HuH-7.5 (cell line): ENCODE results near the gene ADAMTS13.
"Not testable (repeated sequence)": the region's sequence is repeated elsewhere in the genome, so short reads cannot be mapped to it uniquely, and the experiment has no call there.

ENCODE experiments used
- DNase-seq: peaks from one replicate; pipeline ENCODE4 v3.0.0; 2011; ENCODE audit warnings: low spot score

The ADAMTS13 gene

GRCh38 chr9:133425049-133425632 is 3.0 kb downstream of the ADAMTS13 start:
- no peak for DNase-seq

- DNase-seq: no peak
Measured at GRCh38 chr9:133426011-133426410, 3.8 kb downstream of the ADAMTS13 start.

DNA sequence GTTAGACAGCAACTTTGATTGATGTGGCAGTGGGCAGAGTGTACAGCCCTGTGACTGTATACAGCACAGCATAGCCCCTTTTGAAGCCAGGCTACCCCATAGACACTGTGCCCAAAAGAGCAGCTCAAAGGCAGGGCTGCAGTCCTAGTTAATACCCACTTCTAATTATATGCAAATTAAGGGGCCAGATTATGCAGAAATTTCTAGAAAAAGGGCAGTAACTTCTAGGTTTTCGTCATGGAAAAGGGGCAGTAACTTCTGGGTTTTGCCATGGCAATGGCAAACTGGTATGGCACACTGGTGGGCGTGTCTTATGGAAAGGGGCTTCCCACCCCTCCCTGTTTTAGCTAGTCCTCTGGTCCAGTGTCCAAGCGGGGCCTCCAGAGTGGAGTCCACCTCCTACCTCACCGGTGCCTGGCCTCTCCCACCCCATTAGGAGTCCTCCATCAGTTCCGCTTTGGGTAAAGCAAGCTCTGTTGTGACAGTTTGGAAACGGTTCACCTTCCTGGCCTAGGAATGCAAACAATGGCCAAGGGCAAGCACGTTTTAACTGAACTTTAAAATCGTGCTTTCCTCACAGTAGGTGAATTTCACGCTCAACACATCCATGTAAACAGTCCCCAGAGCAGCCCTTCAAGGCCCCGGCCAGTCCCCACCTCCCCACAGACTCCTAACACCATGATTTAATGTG is 5.6 kb downstream of the ADAMTS13 start:
- no peak for DNase-seq

GRCh38 chr9:133428617-133429101 is 6.5 kb downstream of the ADAMTS13 start:
- peak; percentile 89 for DNase-seq

DNA sequence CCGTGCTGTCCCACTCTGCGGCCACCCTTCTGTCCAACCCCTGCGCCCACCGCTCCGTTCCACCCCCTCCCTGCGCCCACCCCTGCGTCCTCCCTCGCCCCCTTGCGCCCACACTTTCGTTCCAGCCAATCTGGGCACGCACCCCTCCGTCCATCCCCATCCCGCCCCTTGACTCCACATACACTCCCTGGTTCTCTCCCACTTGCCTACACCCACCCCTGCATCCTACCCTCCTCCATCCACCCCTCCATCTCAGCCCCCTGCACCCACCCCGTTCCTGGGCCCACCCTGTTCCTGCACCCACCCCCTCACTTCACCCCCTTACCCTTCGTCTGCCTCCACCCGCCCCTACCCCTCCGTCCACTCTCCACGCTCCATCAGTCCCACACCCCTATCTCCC is 7.0 kb downstream of the ADAMTS13 start:
- no peak for DNase-seq

DNA sequence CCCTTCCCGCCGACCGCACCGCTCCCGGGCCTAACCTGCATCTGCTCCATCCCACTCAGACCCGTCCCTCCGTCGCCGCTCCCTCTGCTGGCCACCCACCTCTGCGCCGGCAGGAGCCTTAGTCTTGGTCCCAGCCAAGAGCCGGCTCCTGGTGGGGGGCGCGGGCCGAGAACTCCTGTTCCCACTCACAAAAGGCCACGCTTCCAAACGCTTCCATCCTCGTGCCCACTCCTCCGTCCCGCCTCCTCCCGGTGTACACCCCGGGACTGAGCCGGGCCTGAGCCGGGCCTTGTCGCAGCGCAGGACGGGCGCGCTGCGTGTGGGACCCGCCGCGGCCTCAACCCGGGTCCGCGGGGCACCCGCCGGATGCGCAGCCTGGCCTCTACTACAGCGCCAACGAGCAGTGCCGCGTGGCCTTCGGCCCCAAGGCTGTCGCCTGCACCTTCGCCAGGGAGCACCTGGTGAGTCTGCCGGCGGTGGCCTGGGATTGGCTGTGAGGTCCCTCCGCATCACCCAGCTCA is 7.5 kb downstream of the ADAMTS13 start:
- DNase-seq: peak; percentile 99

DNA sequence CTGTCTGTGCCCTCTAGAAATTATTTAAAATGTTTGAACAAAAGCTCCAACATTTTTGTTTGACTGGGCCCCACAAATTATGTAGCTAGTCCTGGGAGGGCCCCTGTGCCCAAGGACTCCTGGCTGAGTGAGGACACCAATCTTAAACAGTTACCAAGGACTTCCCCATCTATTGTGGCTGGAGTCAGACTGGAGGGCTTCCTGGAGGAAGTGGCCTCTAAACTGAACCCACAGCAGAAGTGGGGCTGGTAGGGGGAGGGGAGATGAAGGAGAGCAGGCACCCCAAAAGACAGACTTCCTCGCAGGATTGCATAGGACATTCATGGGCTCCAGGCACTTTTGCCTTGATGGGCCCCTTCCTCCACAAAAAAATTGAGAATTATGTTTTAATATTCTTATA is 8.1 kb downstream of the ADAMTS13 start:
- no peak for DNase-seq

GRCh38 chr9:133433351-133433843 is 11.2 kb downstream of the ADAMTS13 start:
- DNase-seq: no peak

DNA sequence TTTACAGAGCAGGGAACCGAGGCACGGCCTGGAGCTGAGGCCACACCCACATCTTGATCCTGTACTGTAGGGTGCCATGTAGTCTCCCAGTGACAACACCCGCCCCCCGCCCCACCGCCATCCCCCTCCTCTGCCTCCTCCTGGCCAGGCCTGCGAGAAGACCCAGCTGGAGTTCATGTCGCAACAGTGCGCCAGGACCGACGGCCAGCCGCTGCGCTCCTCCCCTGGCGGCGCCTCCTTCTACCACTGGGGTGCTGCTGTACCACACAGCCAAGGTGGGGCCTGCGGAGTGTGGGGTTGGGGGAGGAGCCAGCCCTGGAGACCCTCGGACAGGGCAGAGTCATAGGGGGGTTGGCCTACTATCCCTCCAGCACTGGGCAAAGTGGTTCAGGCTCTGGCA is 14.5 kb downstream of the ADAMTS13 start:
- DNase-seq: no peak

DNA sequence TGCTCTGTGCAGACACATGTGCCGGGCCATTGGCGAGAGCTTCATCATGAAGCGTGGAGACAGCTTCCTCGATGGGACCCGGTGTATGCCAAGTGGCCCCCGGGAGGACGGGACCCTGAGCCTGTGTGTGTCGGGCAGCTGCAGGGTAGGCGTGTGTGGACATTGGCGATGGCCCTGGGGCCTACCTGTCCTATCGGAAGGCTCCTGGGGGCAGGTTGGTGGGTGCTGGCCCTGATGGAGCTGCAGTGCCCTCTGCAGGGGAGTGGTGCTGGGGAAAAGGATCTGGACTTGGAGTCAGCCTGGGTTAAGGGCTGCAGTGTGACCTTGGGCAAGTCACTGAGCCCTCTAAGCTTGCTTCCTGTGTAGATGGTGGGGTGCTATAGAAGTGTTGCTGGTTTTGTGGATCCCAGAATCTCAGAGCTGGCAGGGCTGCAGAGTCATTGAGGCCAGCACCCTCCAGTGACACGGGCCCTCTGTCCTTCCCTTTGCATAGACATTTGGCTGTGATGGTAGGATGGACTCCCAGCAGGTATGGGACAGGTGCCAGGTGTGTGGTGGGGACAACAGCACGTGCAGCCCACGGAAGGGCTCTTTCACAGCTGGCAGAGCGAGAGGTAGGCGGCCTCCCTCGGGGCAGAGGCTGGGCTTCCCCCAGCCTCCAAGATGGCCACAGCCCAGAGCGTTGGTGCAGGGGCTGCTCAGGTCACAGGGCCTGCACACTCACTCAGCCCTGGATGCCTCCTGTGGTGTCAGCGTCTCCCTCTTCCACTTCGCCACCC is 15.8 kb downstream of the ADAMTS13 start:
- peak; percentile 81 for DNase-seq

DNA sequence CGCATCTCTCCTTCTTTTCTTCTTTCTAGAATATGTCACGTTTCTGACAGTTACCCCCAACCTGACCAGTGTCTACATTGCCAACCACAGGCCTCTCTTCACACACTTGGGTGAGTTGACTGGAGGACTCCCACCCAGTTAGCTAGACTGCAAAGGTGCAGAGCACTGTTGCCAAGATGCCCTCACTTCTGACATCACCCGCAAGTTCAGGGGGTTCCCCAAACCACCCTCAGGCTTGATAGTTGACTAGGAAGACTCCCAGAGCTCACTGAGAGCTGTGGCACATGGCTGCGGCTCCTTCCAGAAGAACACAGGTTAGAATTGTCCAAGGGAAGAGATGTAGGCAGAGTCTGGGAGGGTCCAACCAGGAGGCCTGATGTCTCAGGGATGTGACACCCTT is 17.2 kb downstream of the ADAMTS13 start:
- DNase-seq: no peak

DNA sequence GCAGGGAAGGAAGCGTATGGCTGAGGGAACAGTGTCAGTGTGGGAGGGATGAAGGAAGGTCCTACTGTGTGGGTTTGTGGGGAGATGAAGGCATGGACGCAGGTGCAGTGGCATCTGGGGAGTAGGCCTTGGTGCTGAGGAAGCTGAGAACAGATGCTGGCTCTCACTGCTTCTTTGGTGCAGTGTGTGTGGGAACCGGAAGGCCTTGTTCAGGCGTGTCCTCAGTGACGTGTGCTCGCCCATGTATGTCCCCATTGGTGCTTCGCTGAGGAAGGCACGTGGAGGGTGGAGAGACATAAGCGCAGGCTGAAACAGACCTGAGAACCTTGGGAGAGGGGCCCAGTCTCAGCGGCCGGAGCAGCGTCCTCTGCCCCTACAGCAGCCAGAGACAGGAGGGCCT is 18.7 kb downstream of the ADAMTS13 start:
- DNase-seq: no peak

- no peak for DNase-seq
Measured at GRCh38 chr9:133441571-133441970, 19.4 kb downstream of the ADAMTS13 start.

GRCh38 chr9:133443248-133443647 is 21.1 kb downstream of the ADAMTS13 start:
- no peak for DNase-seq

DNA sequence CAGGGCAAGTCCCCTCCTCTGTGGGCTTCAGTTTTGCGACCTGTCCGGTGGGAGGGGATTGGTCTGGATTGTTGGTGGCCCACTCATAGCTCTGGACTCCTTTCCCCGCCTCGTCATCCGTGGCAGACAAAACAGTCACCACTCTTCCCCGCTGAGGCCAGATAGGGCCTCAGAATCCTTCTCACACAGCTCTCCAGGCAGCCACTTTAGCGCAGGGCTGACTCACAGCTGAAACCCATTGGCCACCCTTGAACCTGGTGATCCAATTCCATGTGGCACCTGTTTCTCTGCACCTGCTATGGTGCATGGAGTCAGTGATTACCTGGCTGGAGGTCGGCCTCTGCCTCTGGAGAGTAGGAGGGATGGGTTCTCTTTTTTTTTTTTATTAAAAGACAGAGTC is 21.8 kb downstream of the ADAMTS13 start:
- DNase-seq: no peak

- no peak for DNase-seq
Measured at GRCh38 chr9:133445293-133445969, 23.3 kb downstream of the ADAMTS13 start.

DNA sequence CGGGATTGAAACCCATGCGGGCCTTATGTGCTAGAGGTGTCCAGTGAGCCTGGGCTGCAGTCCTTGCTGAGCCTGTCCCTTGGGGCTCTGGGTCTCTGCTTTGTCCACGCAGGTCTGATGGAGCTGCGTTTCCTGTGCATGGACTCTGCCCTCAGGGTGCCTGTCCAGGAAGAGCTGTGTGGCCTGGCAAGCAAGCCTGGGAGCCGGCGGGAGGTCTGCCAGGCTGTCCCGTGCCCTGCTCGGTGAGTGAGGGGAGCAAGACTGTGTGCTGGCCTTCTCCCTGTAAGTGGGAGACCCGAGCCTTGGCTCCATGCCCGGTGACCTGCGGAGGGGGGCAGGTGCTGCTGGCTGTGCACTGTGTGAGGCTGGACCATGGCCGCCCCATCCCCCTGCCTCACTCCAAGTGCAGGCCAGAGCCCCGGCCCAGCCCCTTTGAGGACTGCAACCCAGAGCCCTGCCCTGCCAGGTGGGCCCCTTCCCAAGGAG is 26.4 kb downstream of the ADAMTS13 start:
- DNase-seq: no peak

DNA sequence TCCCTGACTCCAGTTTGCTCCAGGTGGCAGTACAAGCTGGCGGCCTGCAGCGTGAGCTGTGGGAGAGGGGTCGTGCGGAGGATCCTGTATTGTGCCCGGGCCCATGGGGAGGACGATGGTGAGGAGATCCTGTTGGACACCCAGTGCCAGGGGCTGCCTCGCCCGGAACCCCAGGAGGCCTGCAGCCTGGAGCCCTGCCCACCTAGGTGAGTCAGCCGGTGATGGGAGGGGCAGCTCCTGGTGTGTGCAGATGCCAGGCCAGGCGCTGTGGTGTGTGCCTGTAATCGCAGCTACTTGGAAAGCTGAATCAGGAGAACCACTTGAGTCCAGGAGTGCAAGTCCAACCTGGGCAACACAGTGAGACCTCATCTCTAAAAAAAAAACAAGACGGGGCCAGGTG is 27.6 kb downstream of the ADAMTS13 start:
- no peak for DNase-seq

GRCh38 chr9:133451865-133452264 is 29.7 kb downstream of the ADAMTS13 start:
- DNase-seq: not testable (repeated sequence)

DNA sequence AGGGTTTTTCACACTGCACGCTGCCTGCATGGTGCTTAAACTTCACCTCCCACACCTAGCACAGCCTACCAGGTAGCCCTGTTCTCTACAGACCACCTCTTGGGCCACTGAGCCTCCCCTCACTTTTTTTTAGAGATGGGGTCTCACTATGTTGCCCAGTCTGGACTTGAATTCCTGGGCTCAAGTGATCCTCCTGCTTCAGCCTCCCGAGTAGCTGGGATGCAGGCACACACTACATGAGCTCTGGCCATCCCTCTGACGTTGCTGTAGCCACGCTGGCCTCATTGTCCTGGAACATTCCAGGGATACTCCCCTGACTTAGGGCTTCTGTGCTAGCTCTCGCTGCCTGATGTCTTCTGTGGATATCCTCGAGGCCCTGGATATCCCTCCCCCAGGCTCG is 30.4 kb downstream of the ADAMTS13 start:
- no peak for DNase-seq

GRCh38 chr9:133453651-133454050 is 31.5 kb downstream of the ADAMTS13 start:
- DNase-seq: no peak

DNA sequence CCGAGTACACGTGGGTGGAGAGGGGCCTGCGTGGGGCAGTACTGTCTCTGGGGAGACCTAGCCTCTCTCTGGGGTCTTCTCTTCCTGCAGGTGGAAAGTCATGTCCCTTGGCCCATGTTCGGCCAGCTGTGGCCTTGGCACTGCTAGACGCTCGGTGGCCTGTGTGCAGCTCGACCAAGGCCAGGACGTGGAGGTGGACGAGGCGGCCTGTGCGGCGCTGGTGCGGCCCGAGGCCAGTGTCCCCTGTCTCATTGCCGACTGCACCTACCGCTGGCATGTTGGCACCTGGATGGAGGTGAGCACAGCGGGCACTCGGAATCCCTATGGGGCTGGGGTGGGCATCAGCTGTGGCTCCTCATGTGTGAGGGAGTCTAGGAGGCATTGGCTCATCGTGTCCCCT is 32.2 kb downstream of the ADAMTS13 start:
- no peak for DNase-seq
